Activated naive CD4-positive, alpha-beta T cell treated with anti-CD3 and anti-CD28 coated beads, Interleukin-2, amount 10 ng/mL, durations not matched to agents 7 days and 5 days (primary cell): ENCODE measurements around the gene ACP6.

ENCODE experiments used
- CTCF ChIA-PET: fragments of 350-600 bp; sonication (Branson Sonifier 250); formaldehyde crosslinking; loops from one replicate; lab custom pipeline; 2021; ENCODE audit warnings: antibody characterized with exemption; lab: Charles Lee
- DNase-seq: peaks from one replicate; pipeline ENCODE4 v3.0.0-alpha.2; 2020
- H3K27ac Mint-ChIP-seq: one replicate; pipeline ENCODE4 v1.8.0; 2021; ENCODE audit warnings: mild to moderate bottlenecking, moderate library complexity, mixed read lengths
- H3K27me3 Mint-ChIP-seq: one replicate; pipeline ENCODE4 v1.8.0; 2021; ENCODE audit warnings: mild to moderate bottlenecking, mixed read lengths
- H3K36me3 Mint-ChIP-seq: one replicate; pipeline ENCODE4 v1.8.0; 2021; ENCODE audit warnings: mixed read lengths
- H3K4me1 Mint-ChIP-seq: one replicate; pipeline ENCODE4 v1.8.0; 2021; ENCODE audit warnings: mixed read lengths
- H3K4me3 Mint-ChIP-seq: one replicate; pipeline ENCODE4 v1.8.0; 2021; ENCODE audit warnings: mild to moderate bottlenecking, moderate library complexity, mixed read lengths
- H3K9me3 Mint-ChIP-seq: one replicate; pipeline ENCODE4 v1.8.0; 2021; ENCODE audit warnings: mixed read lengths

The ACP6 gene

DNA sequence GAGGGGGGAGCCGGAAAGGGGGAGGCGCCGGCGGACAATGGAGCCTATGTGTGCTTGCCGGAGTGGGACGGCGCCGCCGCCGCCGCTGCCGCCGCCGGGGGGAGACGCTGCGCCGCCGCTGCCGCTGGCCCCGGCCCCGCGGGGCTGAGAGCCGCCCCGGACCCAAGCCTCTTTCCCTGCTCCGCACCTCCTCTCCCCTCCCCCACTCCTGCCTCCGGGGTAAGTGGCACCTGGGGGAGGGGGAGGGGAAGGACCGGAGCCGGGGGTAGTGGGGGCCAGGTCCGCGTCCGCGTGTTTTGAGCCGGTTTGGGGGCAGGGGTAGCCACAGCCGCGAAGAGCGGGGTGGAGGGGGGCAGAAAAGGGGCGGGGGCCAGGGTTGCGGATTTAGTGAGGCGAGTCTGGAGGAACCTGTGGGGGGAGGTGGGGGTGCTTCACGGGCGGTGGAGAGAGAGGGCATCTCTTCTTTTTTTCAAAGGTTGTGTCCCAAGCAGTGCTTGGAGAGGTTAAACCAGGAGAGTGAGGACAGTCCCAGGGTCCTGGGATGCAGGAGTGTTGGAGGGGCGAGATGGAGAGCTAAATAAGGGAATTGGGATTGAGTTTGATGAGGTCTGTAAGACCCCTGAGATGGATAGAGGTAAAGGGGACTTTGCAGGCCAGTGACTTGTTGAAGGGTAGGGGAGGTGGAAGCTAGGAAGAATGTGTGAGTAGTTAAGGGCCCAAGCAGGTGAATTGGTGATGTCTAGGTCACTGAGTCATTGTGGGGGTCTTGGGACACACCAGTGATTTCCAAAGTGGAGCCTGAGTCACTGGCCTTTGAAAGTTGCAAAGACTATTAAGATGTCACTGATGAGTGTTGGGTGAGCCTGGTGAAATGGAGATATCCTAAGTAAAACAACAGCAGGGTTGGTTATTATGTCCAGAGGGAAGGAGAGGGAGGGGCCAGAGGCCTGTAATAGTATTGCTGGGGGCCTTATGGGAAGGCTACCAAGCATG lies 69.9 kb downstream of the ACP6 start:
- CTCF ChIA-PET: no interaction called here
- no peaks in the 10 kb centered on the region for H3K9me3 Mint-ChIP-seq
- DNase-seq: no peak
- H3K36me3 Mint-ChIP-seq: peaks cover 5% of the 10 kb centered on the region
- H3K27ac Mint-ChIP-seq: peak overlapping the region; percentile 75
- peaks cover 14% of the 10 kb centered on the region for H3K27me3 Mint-ChIP-seq
- peaks cover 25% of the 10 kb centered on the region for H3K4me1 Mint-ChIP-seq
- peak overlapping the region; percentile 82 for H3K4me3 Mint-ChIP-seq

GRCh38 chr1:147599362-147600118 lies 70.8 kb downstream of the ACP6 start:
- Mint-ChIP-seq H3K4me3 (peak overlapping the region; percentile 82), H3K27me3 (peaks cover 14% of the 10 kb centered on the region), H3K9me3 (no peaks in the 10 kb centered on the region), H3K36me3 (no peaks in the 10 kb centered on the region), H3K4me1 (peaks cover 25% of the 10 kb centered on the region), H3K27ac (peak overlapping the region; percentile 86)
- DNase-seq: peak; percentile 97
- CTCF ChIA-PET: interaction anchor here (0.6 to 1.4 kb wide), 3 partner anchors 19 to 293 kb away, joined by 3 to 4 read pairs (median 3); partner anchors contain the start of gene BCL9

GRCh38 chr1:147598621-147599361 lies 71.5 kb downstream of the ACP6 start:
- Mint-ChIP-seq H3K4me3 (peak overlapping the region; percentile 82), H3K4me1 (peaks cover 25% of the 10 kb centered on the region), H3K27me3 (peaks cover 14% of the 10 kb centered on the region), H3K27ac (peak overlapping the region; percentile 86), H3K9me3 (no peaks in the 10 kb centered on the region), H3K36me3 (no peaks in the 10 kb centered on the region)
- CTCF ChIA-PET: interaction anchor here (0.6 to 1.4 kb wide), 5 partner anchors 10 to 294 kb away, joined by 3 to 5 read pairs (median 3); partner anchors contain the start of gene BCL9
- peak; percentile 63 for DNase-seq

- peaks cover 18% of the 10 kb centered on the region for H3K27me3 Mint-ChIP-seq
- CTCF ChIA-PET: interaction anchor here (1.4 kb wide), 1 partner anchor 30 kb away, joined by 5 read pairs; no protein-coding TSS in a partner anchor
- no peak overlapping the region for H3K4me3 Mint-ChIP-seq
- no peak for DNase-seq
- no peak overlapping the region for H3K27ac Mint-ChIP-seq
- peaks cover 20% of the 10 kb centered on the region for H3K4me1 Mint-ChIP-seq
- H3K36me3 Mint-ChIP-seq: no peaks in the 10 kb centered on the region
- no peaks in the 10 kb centered on the region for H3K9me3 Mint-ChIP-seq
Observed at GRCh38 chr1:147597010-147597409, 73.3 kb downstream of the ACP6 start.
